Central memory CD8-positive, alpha-beta T cell (primary cell): Measurements from ENCODE around the gene MYPN.
A peak's percentile ranks its signal among the peaks of the same experiment; 100 is the strongest.
"Not testable (repeated sequence)": the region's sequence is repeated elsewhere in the genome, so short reads cannot be mapped to it uniquely, and the experiment has no call there.

Source experiments
- ATAC-seq: fragments of 150-1000 bp; cut with Tn5 transposase; replicated peaks from 2 replicates; pipeline ENCODE4 v1.10.0; 2022; ENCODE audit warnings: mild to moderate bottlenecking, moderate FRiP score, moderate number of reproducible peaks; ENCODE audit not compliant: poor library complexity, severe bottlenecking; ENCODE audit errors: extremely low read depth
- DNase-seq, 2 donors: peaks; one replicate each; pipeline ENCODE4 v3.0.0; 2021; ENCODE audit warnings: low spot score in 2 of 2
- H3K27ac Mint-ChIP-seq: one replicate; pipeline ENCODE4 v1.8.0; 2022; ENCODE audit warnings: low read depth, mild to moderate bottlenecking, moderate library complexity, mixed read lengths
- H3K27me3 Mint-ChIP-seq: one replicate; pipeline ENCODE4 v1.8.0; 2022; ENCODE audit warnings: mixed read lengths
- H3K36me3 Mint-ChIP-seq: one replicate; pipeline ENCODE4 v1.8.0; 2022; ENCODE audit warnings: mild to moderate bottlenecking, moderate library complexity, mixed read lengths; ENCODE audit not compliant: insufficient read depth
- H3K4me1 Mint-ChIP-seq: one replicate; pipeline ENCODE4 v1.8.0; 2022; ENCODE audit warnings: mixed read lengths
- H3K4me3 Mint-ChIP-seq: one replicate; pipeline ENCODE4 v1.8.0; 2022; ENCODE audit warnings: mild to moderate bottlenecking, moderate library complexity, mixed read lengths
- H3K9me3 Mint-ChIP-seq: one replicate; pipeline ENCODE4 v1.8.0; 2022; ENCODE audit warnings: mixed read lengths

Gene MYPN, protein sequence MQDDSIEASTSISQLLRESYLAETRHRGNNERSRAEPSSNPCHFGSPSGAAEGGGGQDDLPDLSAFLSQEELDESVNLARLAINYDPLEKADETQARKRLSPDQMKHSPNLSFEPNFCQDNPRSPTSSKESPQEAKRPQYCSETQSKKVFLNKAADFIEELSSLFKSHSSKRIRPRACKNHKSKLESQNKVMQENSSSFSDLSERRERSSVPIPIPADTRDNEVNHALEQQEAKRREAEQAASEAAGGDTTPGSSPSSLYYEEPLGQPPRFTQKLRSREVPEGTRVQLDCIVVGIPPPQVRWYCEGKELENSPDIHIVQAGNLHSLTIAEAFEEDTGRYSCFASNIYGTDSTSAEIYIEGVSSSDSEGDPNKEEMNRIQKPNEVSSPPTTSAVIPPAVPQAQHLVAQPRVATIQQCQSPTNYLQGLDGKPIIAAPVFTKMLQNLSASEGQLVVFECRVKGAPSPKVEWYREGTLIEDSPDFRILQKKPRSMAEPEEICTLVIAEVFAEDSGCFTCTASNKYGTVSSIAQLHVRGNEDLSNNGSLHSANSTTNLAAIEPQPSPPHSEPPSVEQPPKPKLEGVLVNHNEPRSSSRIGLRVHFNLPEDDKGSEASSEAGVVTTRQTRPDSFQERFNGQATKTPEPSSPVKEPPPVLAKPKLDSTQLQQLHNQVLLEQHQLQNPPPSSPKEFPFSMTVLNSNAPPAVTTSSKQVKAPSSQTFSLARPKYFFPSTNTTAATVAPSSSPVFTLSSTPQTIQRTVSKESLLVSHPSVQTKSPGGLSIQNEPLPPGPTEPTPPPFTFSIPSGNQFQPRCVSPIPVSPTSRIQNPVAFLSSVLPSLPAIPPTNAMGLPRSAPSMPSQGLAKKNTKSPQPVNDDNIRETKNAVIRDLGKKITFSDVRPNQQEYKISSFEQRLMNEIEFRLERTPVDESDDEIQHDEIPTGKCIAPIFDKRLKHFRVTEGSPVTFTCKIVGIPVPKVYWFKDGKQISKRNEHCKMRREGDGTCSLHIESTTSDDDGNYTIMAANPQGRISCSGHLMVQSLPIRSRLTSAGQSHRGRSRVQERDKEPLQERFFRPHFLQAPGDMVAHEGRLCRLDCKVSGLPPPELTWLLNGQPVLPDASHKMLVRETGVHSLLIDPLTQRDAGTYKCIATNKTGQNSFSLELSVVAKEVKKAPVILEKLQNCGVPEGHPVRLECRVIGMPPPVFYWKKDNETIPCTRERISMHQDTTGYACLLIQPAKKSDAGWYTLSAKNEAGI (N-terminal part only)

GRCh38 chr10:68109331-68109730, at the start of gene MYPN:
MYPN (plus strand) TSS chr10:68109488; CDS start chr10:68121439, 11,951 bp downstream.
- Mint-ChIP-seq H3K27ac (no peak within 1 kb of the TSS), H3K27me3 (peaks cover 16% of the 10 kb centered on the region), H3K36me3 (no peaks in the 10 kb centered on the region), H3K4me1 (no peaks in the 10 kb centered on the region), H3K9me3 (no peaks in the 10 kb centered on the region), H3K4me3 (no peak within 1 kb of the TSS)
- DNase-seq: no peak
- no peak for ATAC-seq

DNA sequence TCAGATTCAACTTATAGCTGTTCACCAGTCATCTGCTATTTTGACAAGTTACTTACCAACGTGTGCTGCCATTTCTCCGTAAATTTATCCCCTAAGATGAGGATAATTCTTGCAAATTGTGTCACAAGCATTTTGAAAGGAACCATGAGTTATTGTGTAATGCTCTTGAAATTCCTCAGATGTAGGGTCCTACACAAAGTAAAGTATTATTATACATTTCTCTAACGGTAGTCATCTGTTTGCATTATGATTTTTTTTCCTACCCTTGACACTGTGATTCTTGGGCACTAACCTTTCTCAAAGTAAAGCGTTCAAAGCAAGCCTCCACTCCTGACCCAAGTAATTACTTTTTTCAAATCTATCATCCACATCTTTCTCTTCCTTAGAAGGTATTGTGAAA, 42.3 kb upstream of the MYPN start:
- DNase-seq (no peak), ATAC-seq (no peak)
- peak overlapping the region; percentile 25 for H3K27ac Mint-ChIP-seq
- H3K4me3 Mint-ChIP-seq: no peak overlapping the region
- H3K4me1 Mint-ChIP-seq: peaks cover 40% of the 10 kb centered on the region
- no peaks in the 10 kb centered on the region for H3K27me3 Mint-ChIP-seq
- no peaks in the 10 kb centered on the region for H3K9me3 Mint-ChIP-seq
- peaks cover 23% of the 10 kb centered on the region for H3K36me3 Mint-ChIP-seq

GRCh38 chr10:68067508-68067907, 41.8 kb upstream of the MYPN start:
- Mint-ChIP-seq H3K4me1 (peaks cover 37% of the 10 kb centered on the region), H3K9me3 (no peaks in the 10 kb centered on the region), H3K36me3 (peaks cover 23% of the 10 kb centered on the region), H3K4me3 (no peak overlapping the region), H3K27me3 (no peaks in the 10 kb centered on the region), H3K27ac (peak overlapping the region; percentile 25)
- no peak for ATAC-seq
- DNase-seq: no peak

GRCh38 chr10:68073631-68074030, 35.7 kb upstream of the MYPN start:
- H3K36me3 Mint-ChIP-seq: peaks cover 18% of the 10 kb centered on the region
- peak overlapping the region; percentile 87 for H3K27ac Mint-ChIP-seq
- ATAC-seq (no peak), DNase-seq (no peak)
- H3K9me3 Mint-ChIP-seq: no peaks in the 10 kb centered on the region
- peak overlapping the region; percentile 90 for H3K4me3 Mint-ChIP-seq
- H3K4me1 Mint-ChIP-seq: peaks cover 30% of the 10 kb centered on the region
- no peaks in the 10 kb centered on the region for H3K27me3 Mint-ChIP-seq

- DNase-seq (no peak), ATAC-seq (peak; percentile 25)
- peaks cover 30% of the 10 kb centered on the region for H3K4me1 Mint-ChIP-seq
- H3K4me3 Mint-ChIP-seq: peak overlapping the region; percentile 90
- no peaks in the 10 kb centered on the region for H3K27me3 Mint-ChIP-seq
- peak overlapping the region; percentile 87 for H3K27ac Mint-ChIP-seq
- H3K36me3 Mint-ChIP-seq: peaks cover 18% of the 10 kb centered on the region
- H3K9me3 Mint-ChIP-seq: no peaks in the 10 kb centered on the region
These were observed 35.1 kb upstream of the MYPN start for GRCh38 chr10:68074031-68074774.

DNA sequence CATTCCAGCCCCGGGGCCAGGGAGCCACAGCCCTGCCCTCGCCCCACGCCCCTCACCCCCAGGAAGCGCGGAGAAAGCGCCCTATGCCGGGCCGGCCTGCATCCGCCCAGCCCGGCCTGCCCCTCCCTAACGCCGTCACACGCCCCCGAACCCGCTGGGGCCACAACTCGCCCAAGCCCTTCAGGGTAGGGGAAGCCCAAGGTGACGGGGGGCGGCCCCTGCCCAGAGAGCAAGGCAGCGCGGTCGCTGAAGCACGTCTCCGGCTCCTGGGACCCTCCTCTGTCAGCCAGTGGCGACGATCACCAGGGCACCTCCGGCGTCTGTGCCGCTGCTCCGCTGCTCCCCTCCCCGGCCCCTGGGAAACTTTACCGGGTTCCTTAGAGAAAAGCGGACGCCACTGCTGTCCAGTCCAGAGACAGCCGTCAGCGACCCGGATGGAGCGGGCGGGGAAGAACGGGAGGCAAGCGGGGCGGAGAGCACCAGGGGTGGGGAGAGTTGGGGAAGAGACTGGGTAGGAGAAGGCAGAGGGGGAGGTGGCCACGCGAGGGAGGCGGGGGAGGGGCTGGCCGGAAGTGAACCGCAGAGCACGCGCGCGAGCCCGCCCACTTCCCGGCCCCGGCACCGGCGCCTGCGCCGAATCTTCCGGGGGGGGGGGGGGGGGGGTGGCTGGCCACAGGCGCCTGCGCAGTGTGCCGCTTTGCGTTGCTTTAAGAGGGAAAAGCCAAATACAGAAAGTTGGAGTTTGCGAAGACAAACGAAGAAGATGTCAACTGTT, 34.3 kb upstream of the MYPN start, which contains the start of gene HERC4:
Gene HERC4 (minus strand): TSS at position 509 of the 775 bp plus-strand sequence. CDS start 2,175 bp downstream, outside the sequence.
- peak within 1 kb of the TSS; percentile 87 for H3K27ac Mint-ChIP-seq
- no peaks in the 10 kb centered on the region for H3K9me3 Mint-ChIP-seq
- peak within 1 kb of the TSS; percentile 90 for H3K4me3 Mint-ChIP-seq
- H3K27me3 Mint-ChIP-seq: no peaks in the 10 kb centered on the region
- DNase-seq: peak; percentile 76 to 77
- peaks cover 30% of the 10 kb centered on the region for H3K4me1 Mint-ChIP-seq
- peak; percentile 91 for ATAC-seq
- peaks cover 18% of the 10 kb centered on the region for H3K36me3 Mint-ChIP-seq

DNA sequence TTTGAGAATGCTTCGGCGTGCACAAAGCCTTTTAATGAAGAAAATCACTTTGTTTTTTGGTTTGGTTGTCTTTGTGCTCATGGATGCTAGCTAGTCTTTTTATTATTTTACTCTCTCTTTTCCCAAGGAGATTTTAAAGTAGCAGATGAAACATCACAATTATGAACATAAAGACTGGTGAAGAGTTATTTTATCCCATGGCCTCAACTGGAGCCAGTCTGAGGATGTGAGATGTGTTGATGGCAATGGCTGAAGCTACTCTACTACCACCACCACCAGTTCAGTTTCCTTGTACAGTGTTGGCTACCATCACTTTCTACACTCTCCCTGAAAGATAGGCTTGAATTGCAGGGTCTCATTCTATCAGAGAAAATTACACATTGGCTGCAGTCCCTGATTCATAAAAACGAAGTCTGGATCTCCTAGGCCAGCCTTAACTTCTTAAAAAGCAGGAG, 33.7 kb upstream of the MYPN start:
- H3K27me3 Mint-ChIP-seq: no peaks in the 10 kb centered on the region
- no peaks in the 10 kb centered on the region for H3K9me3 Mint-ChIP-seq
- H3K36me3 Mint-ChIP-seq: peaks cover 16% of the 10 kb centered on the region
- H3K27ac Mint-ChIP-seq: peak overlapping the region; percentile 87
- no peak for DNase-seq
- ATAC-seq: no peak
- H3K4me3 Mint-ChIP-seq: peak overlapping the region; percentile 90
- peaks cover 29% of the 10 kb centered on the region for H3K4me1 Mint-ChIP-seq

DNA sequence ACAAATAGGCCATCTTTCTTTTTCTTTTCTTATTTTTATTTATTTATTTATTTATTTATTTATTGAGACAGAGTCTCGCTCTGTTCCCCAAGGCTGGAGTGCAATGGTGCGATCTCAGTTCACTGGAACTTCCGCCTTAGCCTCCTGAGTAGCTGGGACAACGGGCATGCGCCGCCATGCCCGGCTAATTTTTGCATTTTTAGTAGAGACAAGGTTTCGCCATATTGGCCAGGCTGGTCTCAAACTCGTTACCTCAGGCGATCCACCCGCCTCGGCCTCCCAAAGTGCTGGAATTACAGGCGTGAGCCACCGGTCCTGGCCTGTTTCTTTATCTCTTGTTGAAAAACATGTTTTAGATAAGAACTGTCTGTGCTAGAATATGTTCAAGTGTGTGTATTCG, 33.2 kb upstream of the MYPN start:
- peak overlapping the region; percentile 90 for H3K4me3 Mint-ChIP-seq
- not testable (repeated sequence) for ATAC-seq, H3K27me3 Mint-ChIP-seq, H3K9me3 Mint-ChIP-seq, DNase-seq, H3K27ac Mint-ChIP-seq
- peaks cover 24% of the 10 kb centered on the region for H3K4me1 Mint-ChIP-seq
- peaks cover 11% of the 10 kb centered on the region for H3K36me3 Mint-ChIP-seq

- no peak overlapping the region for H3K27ac Mint-ChIP-seq
- ATAC-seq: no peak
- H3K4me3 Mint-ChIP-seq: no peak overlapping the region
- peaks cover 11% of the 10 kb centered on the region for H3K36me3 Mint-ChIP-seq
- peaks cover 14% of the 10 kb centered on the region for H3K4me1 Mint-ChIP-seq
- no peak for DNase-seq
- no peaks in the 10 kb centered on the region for H3K9me3 Mint-ChIP-seq
- no peaks in the 10 kb centered on the region for H3K27me3 Mint-ChIP-seq
These were observed 32.3 kb upstream of the MYPN start for GRCh38 chr10:68077026-68077425.

DNA sequence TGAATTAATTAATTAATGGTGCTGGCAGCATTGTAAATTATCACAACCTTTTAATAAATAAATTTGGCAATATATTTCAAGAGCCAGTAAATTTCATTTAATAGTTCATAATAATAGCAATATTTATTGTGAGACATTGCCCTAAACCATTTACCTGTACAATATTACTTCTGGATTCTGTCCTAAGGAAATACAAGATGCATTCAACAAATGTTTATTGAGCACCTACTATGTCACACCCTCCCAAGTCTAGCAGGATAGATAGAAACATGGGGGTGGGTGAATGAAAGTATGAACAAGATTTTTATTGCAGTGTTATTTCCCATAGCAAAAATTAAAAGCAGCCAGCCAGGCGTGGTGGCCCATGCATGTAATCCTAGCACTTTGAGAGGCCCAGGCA, 29.9 kb upstream of the MYPN start:
- Mint-ChIP-seq H3K27me3 (no peaks in the 10 kb centered on the region), H3K4me3 (no peak overlapping the region), H3K9me3 (no peaks in the 10 kb centered on the region), H3K27ac (no peak overlapping the region), H3K4me1 (no peaks in the 10 kb centered on the region), H3K36me3 (peaks cover 3% of the 10 kb centered on the region)
- no peak for ATAC-seq
- DNase-seq: no peak

DNA sequence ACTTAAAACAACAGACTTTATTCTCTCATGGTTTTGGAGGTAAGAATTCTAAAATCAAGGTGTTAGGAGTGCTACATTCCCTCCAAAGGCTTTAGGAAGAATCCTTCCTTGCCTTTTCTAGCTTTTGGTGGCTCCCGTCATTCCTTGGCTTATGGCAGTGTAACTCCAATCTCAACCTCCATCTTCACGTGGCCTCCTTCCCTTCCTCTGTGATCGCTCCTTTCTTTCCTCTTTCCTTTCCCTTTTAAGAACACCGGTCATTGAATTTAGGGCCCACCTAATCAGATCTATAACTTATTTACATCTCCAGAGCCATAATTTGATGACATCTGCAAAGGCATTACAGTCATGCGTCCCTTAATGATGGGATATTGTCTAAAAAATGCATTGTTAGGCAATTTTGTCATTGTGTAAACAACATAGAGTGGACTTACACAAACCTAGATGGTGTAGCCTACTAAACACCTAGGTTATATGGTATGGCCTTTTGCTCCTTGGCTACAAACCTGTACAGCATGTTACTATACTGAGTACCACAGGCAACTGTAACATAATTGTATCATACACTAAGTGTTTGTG, 28.3 kb upstream of the MYPN start:
- no peak for DNase-seq
- Mint-ChIP-seq H3K36me3 (no peaks in the 10 kb centered on the region), H3K4me3 (no peak overlapping the region), H3K9me3 (no peaks in the 10 kb centered on the region), H3K27me3 (no peaks in the 10 kb centered on the region), H3K4me1 (no peaks in the 10 kb centered on the region), H3K27ac (no peak overlapping the region)
- ATAC-seq: no peak
